WTC11 (cell line): ENCODE results near the gene ZNF236. TPM values are rescaled to one million over a fixed set of nuclear protein-coding genes. Genes with fewer than 3 reads are reported as not detected.

ENCODE experiments used
- ATAC-seq: fragments of 200-7000 bp; cut with Tn5 transposase; 2 replicates; pipeline ENCODE4 v1.10.0; 2021; ENCODE audit warnings: mild to moderate bottlenecking, moderate library complexity
- CTCF ChIA-PET: fragments of 300-600 bp; sonication (Branson Sonifier 250); formaldehyde crosslinking; loops from one replicate; lab custom pipeline; 2021; ENCODE audit warnings: antibody characterized with exemption; lab: Charles Lee
- POLR2A ChIA-PET: fragments of 350-600 bp; sonication (Branson Sonifier 250); formaldehyde crosslinking; loops from one replicate; lab custom pipeline; 2021; ENCODE audit warnings: antibody characterized with exemption; lab: Charles Lee
- DNase-seq: peaks from one replicate; pipeline ENCODE4 v3.0.0; 2021; ENCODE audit warnings: low spot score
- H3K27ac Mint-ChIP-seq: 2 replicates; pipeline ENCODE4 v1.8.0; 2021; ENCODE audit warnings: mixed read lengths
- H3K27me3 Mint-ChIP-seq: 2 replicates; pipeline ENCODE4 v1.8.0; 2021; ENCODE audit warnings: low read depth, mild to moderate bottlenecking, moderate library complexity, mixed read lengths
- H3K36me3 Mint-ChIP-seq: 2 replicates; pipeline ENCODE4 v1.8.0; 2021; ENCODE audit warnings: mixed read lengths
- H3K4me1 Mint-ChIP-seq: 2 replicates; pipeline ENCODE4 v1.8.0; 2022; ENCODE audit warnings: mixed read lengths
- H3K4me3 Mint-ChIP-seq: 2 replicates; pipeline ENCODE4 v1.8.0; 2021; ENCODE audit warnings: mild to moderate bottlenecking, moderate library complexity, mixed read lengths
- H3K9me3 Mint-ChIP-seq: 2 replicates; pipeline ENCODE4 v1.8.0; 2021; ENCODE audit warnings: mixed read lengths
- ETV6 ChIP-seq: sonication (generic); formaldehyde crosslinking; IDR thresholded peaks from 2 replicates; pipeline ENCODE4 v1.8.1; 2022; ENCODE audit warnings: mild to moderate bottlenecking, missing genetic modification reagents
- FOXK1 ChIP-seq: sonication (generic); formaldehyde crosslinking; IDR thresholded peaks from 2 replicates; pipeline ENCODE4 v1.8.0; 2022; ENCODE audit warnings: mild to moderate bottlenecking, moderate library complexity, missing genetic modification reagents
- JUN ChIP-seq: sonication (generic); formaldehyde crosslinking; IDR thresholded peaks from 2 replicates; pipeline ENCODE4 v1.8.0; 2023; ENCODE audit warnings: mild to moderate bottlenecking, missing genetic modification reagents
- NFATC4 ChIP-seq: fragments of 250-450 bp; sonication (Bioruptor Pico); IDR thresholded peaks from 2 replicates; pipeline ENCODE4 v1.9.0; 2021; ENCODE audit warnings: mild to moderate bottlenecking
- NFYB ChIP-seq: sonication (generic); formaldehyde crosslinking; conservative IDR thresholded peaks from 2 replicates; pipeline ENCODE4 v1.8.0; 2022; ENCODE audit warnings: low read depth, missing genetic modification reagents
- OVOL2 ChIP-seq: fragments of 250-450 bp; sonication (Bioruptor Pico); IDR thresholded peaks from 2 replicates; pipeline ENCODE4 v1.9.0; 2021; ENCODE audit warnings: mild to moderate bottlenecking, borderline replicate concordance
- PREB ChIP-seq: sonication (generic); formaldehyde crosslinking; IDR thresholded peaks from 2 replicates; pipeline ENCODE4 v1.8.1; 2022; ENCODE audit warnings: mild to moderate bottlenecking, missing genetic modification reagents, moderate library complexity, borderline replicate concordance
- RORB ChIP-seq: fragments of 250-450 bp; sonication (Bioruptor Pico); IDR thresholded peaks from 2 replicates; pipeline ENCODE4 v1.9.0; 2021; ENCODE audit warnings: mild to moderate bottlenecking
- SMAD3 ChIP-seq: sonication (generic); formaldehyde crosslinking; IDR thresholded peaks from 2 replicates; pipeline ENCODE4 v1.8.0; 2022; ENCODE audit warnings: missing genetic modification reagents, mild to moderate bottlenecking, borderline replicate concordance
- ZNF232 ChIP-seq: sonication (generic); formaldehyde crosslinking; IDR thresholded peaks from 2 replicates; pipeline ENCODE4 v1.8.0; 2022; ENCODE audit warnings: mild to moderate bottlenecking, missing genetic modification reagents
- ZNF263 ChIP-seq: sonication (generic); formaldehyde crosslinking; IDR thresholded peaks from 2 replicates; pipeline ENCODE4 v1.8.1; 2022; ENCODE audit warnings: low read depth, mild to moderate bottlenecking, moderate library complexity, missing genetic modification reagents
- ZNF416 ChIP-seq: fragments of 250-450 bp; sonication (Bioruptor Pico); IDR thresholded peaks from 2 replicates; pipeline ENCODE4 v1.9.0; 2021; ENCODE audit warnings: mild to moderate bottlenecking, inconsistent platforms
- ZNF423 ChIP-seq: fragments of 250-450 bp; sonication (Bioruptor Pico); IDR thresholded peaks from 2 replicates; pipeline ENCODE4 v2.1.2; 2022; ENCODE audit warnings: mild to moderate bottlenecking, moderate library complexity
- ZNF425 ChIP-seq: fragments of 250-450 bp; sonication (Bioruptor Pico); conservative IDR thresholded peaks from 2 replicates; pipeline ENCODE4 v1.9.0; 2021; ENCODE audit warnings: mild to moderate bottlenecking
- ZNF671 ChIP-seq: fragments of 250-450 bp; sonication (Bioruptor Pico); IDR thresholded peaks from 2 replicates; pipeline ENCODE4 v1.8.0; 2021; ENCODE audit warnings: mild to moderate bottlenecking
- total RNA-seq: library from RNA; stranded (reverse); gene quantifications from 3 replicates; pipeline ENCODE4 v1.2.3, GENCODE V29; 2021
- TF ChIP-seq, protein P1 (sequence below): sonication (generic); formaldehyde crosslinking; IDR thresholded peaks from 2 replicates; pipeline ENCODE4 v1.8.1; 2023; ENCODE audit warnings: mild to moderate bottlenecking, missing genetic modification reagents
- TF ChIP-seq, protein P2 (sequence below): sonication (generic); formaldehyde crosslinking; IDR thresholded peaks from 2 replicates; pipeline ENCODE4 v1.8.0; 2023; ENCODE audit warnings: missing genetic modification reagents
- TF ChIP-seq, protein P3 (sequence below): sonication (generic); formaldehyde crosslinking; IDR thresholded peaks from 2 replicates; pipeline ENCODE4 v1.8.0; 2022; ENCODE audit warnings: missing genetic modification reagents
- TF ChIP-seq, protein P4 (sequence below): sonication (generic); formaldehyde crosslinking; IDR thresholded peaks from 2 replicates; pipeline ENCODE4 v1.8.0; 2023; ENCODE audit warnings: mild to moderate bottlenecking, missing genetic modification reagents
- TF ChIP-seq, protein P5 (sequence below): sonication (generic); formaldehyde crosslinking; IDR thresholded peaks from 2 replicates; pipeline ENCODE4 v1.8.1; 2022; ENCODE audit warnings: low read depth, mild to moderate bottlenecking, moderate library complexity, missing genetic modification reagents, borderline replicate concordance

Gene ZNF236
- total RNA-seq, 1 experiment from 2014 or later, result 19.9 TPM

DNA sequence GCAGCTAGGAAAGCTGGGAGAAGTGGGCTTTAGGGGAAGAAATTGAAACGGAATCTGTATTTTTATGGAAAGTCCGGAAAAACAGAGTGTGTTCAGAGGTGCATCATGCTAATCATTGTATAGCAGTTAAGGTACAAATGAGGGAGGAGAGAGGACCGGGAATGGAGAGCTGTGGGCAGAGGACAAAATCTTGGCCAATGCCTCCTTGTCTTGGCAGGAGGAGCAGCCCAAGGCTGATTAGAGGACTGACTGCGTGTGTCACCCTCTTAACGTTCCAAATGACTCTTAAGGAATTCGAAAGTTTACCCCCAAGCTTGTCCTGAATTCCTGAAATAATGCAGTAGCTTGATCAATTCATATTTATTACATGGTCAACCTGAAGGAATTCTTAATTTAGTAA lies 81.0 kb downstream of the ZNF236 start (continued):
- TF ChIP-seq, protein P1, sequence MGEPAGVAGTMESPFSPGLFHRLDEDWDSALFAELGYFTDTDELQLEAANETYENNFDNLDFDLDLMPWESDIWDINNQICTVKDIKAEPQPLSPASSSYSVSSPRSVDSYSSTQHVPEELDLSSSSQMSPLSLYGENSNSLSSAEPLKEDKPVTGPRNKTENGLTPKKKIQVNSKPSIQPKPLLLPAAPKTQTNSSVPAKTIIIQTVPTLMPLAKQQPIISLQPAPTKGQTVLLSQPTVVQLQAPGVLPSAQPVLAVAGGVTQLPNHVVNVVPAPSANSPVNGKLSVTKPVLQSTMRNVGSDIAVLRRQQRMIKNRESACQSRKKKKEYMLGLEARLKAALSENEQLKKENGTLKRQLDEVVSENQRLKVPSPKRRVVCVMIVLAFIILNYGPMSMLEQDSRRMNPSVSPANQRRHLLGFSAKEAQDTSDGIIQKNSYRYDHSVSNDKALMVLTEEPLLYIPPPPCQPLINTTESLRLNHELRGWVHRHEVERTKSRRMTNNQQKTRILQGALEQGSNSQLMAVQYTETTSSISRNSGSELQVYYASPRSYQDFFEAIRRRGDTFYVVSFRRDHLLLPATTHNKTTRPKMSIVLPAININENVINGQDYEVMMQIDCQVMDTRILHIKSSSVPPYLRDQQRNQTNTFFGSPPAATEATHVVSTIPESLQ (CRISPR knock-in tag), result no peak
- TF ChIP-seq ZNF425 (CRISPR knock-in tag) (no peak), ZNF423 (CRISPR knock-in tag) (no peak)

GRCh38 chr18:76905821-76906220 lies 83.5 kb downstream of the ZNF236 start:
- ATAC-seq, result no peak
- ChIA-PET POLR2A (no interaction called here), CTCF (interaction anchor here (1.0 to 2.6 kb wide), 3 partner anchors 16 to 104 kb away, joined by 4 to 8 read pairs (median 5); no protein-coding TSS in a partner anchor)
- Mint-ChIP-seq H3K36me3 (peaks cover 27% of the 10 kb centered on the region), H3K9me3 (no peaks in the 10 kb centered on the region), H3K27me3 (no peaks in the 10 kb centered on the region), H3K27ac (no peak overlapping the region), H3K4me3 (no peak overlapping the region), H3K4me1 (no peaks in the 10 kb centered on the region)
- no peak for DNase-seq
- TF ChIP-seq OVOL2 (no peak), NFATC4 (CRISPR knock-in tag) (no peak), ETV6 (no peak), ZNF425 (CRISPR knock-in tag) (no peak), ZNF232 (no peak), SMAD3 (CRISPR knock-in tag) (no peak), ZNF416 (CRISPR knock-in tag) (no peak), FOXK1 (no peak), RORB (CRISPR knock-in tag) (no peak), ZNF263 (CRISPR knock-in tag) (no peak), NFYB (no peak), PREB (CRISPR knock-in tag) (no peak), JUN (CRISPR knock-in tag) (no peak), ZNF671 (no peak)
- TF ChIP-seq, protein P2, sequence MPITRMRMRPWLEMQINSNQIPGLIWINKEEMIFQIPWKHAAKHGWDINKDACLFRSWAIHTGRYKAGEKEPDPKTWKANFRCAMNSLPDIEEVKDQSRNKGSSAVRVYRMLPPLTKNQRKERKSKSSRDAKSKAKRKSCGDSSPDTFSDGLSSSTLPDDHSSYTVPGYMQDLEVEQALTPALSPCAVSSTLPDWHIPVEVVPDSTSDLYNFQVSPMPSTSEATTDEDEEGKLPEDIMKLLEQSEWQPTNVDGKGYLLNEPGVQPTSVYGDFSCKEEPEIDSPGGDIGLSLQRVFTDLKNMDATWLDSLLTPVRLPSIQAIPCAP (CRISPR knock-in tag), result no peak
- TF ChIP-seq, protein P3, sequence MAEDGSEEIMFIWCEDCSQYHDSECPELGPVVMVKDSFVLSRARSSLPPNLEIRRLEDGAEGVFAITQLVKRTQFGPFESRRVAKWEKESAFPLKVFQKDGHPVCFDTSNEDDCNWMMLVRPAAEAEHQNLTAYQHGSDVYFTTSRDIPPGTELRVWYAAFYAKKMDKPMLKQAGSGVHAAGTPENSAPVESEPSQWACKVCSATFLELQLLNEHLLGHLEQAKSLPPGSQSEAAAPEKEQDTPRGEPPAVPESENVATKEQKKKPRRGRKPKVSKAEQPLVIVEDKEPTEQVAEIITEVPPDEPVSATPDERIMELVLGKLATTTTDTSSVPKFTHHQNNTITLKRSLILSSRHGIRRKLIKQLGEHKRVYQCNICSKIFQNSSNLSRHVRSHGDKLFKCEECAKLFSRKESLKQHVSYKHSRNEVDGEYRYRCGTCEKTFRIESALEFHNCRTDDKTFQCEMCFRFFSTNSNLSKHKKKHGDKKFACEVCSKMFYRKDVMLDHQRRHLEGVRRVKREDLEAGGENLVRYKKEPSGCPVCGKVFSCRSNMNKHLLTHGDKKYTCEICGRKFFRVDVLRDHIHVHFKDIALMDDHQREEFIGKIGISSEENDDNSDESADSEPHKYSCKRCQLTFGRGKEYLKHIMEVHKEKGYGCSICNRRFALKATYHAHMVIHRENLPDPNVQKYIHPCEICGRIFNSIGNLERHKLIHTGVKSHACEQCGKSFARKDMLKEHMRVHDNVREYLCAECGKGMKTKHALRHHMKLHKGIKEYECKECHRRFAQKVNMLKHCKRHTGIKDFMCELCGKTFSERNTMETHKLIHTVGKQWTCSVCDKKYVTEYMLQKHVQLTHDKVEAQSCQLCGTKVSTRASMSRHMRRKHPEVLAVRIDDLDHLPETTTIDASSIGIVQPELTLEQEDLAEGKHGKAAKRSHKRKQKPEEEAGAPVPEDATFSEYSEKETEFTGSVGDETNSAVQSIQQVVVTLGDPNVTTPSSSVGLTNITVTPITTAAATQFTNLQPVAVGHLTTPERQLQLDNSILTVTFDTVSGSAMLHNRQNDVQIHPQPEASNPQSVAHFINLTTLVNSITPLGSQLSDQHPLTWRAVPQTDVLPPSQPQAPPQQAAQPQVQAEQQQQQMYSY (CRISPR knock-in tag), result no peak
- TF ChIP-seq, protein P4, sequence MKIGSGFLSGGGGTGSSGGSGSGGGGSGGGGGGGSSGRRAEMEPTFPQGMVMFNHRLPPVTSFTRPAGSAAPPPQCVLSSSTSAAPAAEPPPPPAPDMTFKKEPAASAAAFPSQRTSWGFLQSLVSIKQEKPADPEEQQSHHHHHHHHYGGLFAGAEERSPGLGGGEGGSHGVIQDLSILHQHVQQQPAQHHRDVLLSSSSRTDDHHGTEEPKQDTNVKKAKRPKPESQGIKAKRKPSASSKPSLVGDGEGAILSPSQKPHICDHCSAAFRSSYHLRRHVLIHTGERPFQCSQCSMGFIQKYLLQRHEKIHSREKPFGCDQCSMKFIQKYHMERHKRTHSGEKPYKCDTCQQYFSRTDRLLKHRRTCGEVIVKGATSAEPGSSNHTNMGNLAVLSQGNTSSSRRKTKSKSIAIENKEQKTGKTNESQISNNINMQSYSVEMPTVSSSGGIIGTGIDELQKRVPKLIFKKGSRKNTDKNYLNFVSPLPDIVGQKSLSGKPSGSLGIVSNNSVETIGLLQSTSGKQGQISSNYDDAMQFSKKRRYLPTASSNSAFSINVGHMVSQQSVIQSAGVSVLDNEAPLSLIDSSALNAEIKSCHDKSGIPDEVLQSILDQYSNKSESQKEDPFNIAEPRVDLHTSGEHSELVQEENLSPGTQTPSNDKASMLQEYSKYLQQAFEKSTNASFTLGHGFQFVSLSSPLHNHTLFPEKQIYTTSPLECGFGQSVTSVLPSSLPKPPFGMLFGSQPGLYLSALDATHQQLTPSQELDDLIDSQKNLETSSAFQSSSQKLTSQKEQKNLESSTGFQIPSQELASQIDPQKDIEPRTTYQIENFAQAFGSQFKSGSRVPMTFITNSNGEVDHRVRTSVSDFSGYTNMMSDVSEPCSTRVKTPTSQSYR, result no peak
- TF ChIP-seq, protein P5, sequence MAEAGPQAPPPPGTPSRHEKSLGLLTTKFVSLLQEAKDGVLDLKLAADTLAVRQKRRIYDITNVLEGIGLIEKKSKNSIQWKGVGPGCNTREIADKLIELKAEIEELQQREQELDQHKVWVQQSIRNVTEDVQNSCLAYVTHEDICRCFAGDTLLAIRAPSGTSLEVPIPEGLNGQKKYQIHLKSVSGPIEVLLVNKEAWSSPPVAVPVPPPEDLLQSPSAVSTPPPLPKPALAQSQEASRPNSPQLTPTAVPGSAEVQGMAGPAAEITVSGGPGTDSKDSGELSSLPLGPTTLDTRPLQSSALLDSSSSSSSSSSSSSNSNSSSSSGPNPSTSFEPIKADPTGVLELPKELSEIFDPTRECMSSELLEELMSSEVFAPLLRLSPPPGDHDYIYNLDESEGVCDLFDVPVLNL (CRISPR knock-in tag), result no peak
